Measurements from ENCODE around the gene PRRG4.

Gene PRRG4

GRCh38 chr11:32792948-32793475 lies 36.7 kb upstream of the PRRG4 start:
- TF ChIP-seq CTCF (IDR thresholded peaks at IDR 0.05) (peak; percentile 84), ZFX (IDR thresholded peaks at IDR 0.05; ENCODE audit: borderline replicate concordance) (no peak)
- H3K27ac ChIP-seq = no peak overlapping the region

GRCh38 chr11:32794439-32794838 lies 35.3 kb upstream of the PRRG4 start, which contains the start of gene CCDC73:
TSS of gene CCDC73 (minus strand) at chr11:32794662. CDS start at chr11:32760243, 34,419 bp downstream.
- no peak within 1 kb of the TSS for H3K27ac ChIP-seq
- no peak for TF ChIP-seq ZFX (IDR thresholded peaks at IDR 0.05; ENCODE audit: borderline replicate concordance)
- no peak for TF ChIP-seq CTCF (IDR thresholded peaks at IDR 0.05)

DNA sequence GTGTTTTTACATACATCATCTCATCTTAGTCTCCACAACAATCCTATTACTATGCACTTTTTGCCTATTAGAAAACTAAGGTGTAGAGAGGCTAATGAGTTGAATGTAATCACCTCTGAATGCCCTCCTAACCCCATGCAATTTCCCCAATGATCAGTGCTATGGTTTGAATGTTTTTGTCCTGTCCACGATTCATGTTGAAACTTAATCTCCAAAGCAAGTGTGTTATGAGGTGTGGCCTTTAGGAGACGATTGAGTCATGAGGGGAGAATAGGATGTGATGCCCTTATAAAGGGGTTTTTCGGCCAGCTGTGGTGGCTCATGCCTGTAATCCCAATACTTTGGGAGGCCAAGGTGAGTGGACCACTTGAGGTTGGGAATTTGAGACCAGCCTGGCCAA lies 33.3 kb upstream of the PRRG4 start:
- H3K27ac ChIP-seq = no peak overlapping the region
- TF ChIP-seq ZFX (IDR thresholded peaks at IDR 0.05; ENCODE audit: borderline replicate concordance) = no peak
- TF ChIP-seq CTCF (IDR thresholded peaks at IDR 0.05) = no peak

DNA sequence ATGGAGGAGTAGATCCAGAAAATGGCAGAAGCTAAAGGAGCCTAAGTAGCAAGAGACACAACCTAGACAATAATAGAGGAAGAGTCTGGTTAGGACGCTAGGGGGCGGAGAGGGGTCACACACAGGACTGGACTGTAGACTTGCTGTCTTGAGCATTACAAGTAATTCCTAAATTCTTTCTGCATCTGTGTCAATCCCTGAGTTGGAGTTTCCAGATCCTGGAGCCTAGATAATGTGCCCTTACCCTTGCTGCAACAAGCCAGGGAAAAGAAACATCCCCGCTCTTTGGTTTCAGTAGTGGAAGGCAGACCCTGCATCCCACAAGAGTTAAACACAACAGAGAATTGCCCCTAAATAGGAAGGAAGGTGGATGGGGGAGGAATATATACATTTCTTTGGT lies 20.4 kb upstream of the PRRG4 start:
- H3K27ac ChIP-seq = no peak overlapping the region
- TF ChIP-seq CTCF (IDR thresholded peaks at IDR 0.05) = peak; percentile 92
- TF ChIP-seq ZFX (IDR thresholded peaks at IDR 0.05; ENCODE audit: borderline replicate concordance) = no peak

GRCh38 chr11:32817181-32817851 lies 12.4 kb upstream of the PRRG4 start:
- no peak overlapping the region for H3K27ac ChIP-seq
- no peak for TF ChIP-seq ZFX (IDR thresholded peaks at IDR 0.05; ENCODE audit: borderline replicate concordance)
- TF ChIP-seq CTCF (IDR thresholded peaks at IDR 0.05) = no peak

GRCh38 chr11:32817852-32818183 lies 11.9 kb upstream of the PRRG4 start:
- TF ChIP-seq ZFX (IDR thresholded peaks at IDR 0.05; ENCODE audit: borderline replicate concordance) (no peak), CTCF (IDR thresholded peaks at IDR 0.05) (no peak)
- no peak overlapping the region for H3K27ac ChIP-seq

DNA sequence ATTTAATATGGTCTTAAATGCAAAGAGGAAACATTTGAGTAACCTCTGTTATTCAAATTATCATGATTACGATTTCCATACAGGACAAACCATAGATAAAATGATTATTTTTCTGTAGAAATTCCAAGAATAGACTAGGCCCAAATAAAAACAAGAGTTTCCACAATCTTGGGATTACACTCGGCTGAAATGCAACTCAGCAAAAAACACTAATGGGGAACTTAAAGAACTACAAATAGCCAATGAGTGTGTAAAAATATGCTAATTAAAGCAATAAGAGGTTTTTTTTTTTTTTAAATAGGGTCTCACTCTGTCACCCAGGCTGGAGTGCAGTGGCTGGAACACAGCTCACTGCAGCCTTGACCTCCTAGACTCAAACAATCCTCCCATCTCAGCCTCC lies 10.5 kb upstream of the PRRG4 start:
- no peak overlapping the region for H3K27ac ChIP-seq
- TF ChIP-seq ZFX (IDR thresholded peaks at IDR 0.05; ENCODE audit: borderline replicate concordance) (no peak), CTCF (IDR thresholded peaks at IDR 0.05) (no peak)
